ENCODE results near the gene KLF17. TPM values are rescaled to one million over a fixed set of nuclear protein-coding genes. Genes with fewer than 3 reads are reported as not detected.

Gene KLF17
- total and polyA plus RNA-seq, 2 of the 8 experiments (the other 6 are each of a cell fraction or from before 2014, with no cell fraction given) = not detected

GRCh38 chr1:44168520-44169098 lies 50.0 kb downstream of the KLF17 start (continued):
- TF ChIP-seq KDM5A (IDR thresholded peaks at IDR 0.05; ENCODE audit: low read length) (no peak), TAF7 (optimal IDR thresholded peaks at IDR 0.05; ENCODE audit: borderline replicate concordance, low read depth, low read length) (no peak), BCL11A (IDR thresholded peaks at IDR 0.05; ENCODE audit: low read depth in 2 of 2, low read length in 2 of 2) (no peak), SP4 (IDR thresholded peaks at IDR 0.05; ENCODE audit: low read length) (no peak), KDM1A (IDR thresholded peaks at IDR 0.05; ENCODE audit: borderline replicate concordance, low read length) (no peak), SIX5 (IDR thresholded peaks at IDR 0.05; ENCODE audit: low read depth, low read length) (no peak)

Data from H1 (cell line).